K562 (cell line): ENCODE results near the gene CROCC2. TPM values are rescaled to one million over a fixed set of nuclear protein-coding genes. Genes with fewer than 3 reads are reported as not detected.

Source experiments
- ATAC-seq: fragments of 200-7000 bp; cut with Tn5 transposase; 3 replicates; pipeline ENCODE4 v1.9.1; 2020; ENCODE audit warnings: moderate library complexity
- BruUV-seq: library from RNA; stranded (reverse); fragments of 400-500 nt; replicated peaks from 2 replicates; lab custom pipeline; 2021; lab: Mats Ljungman, UMichigan
- CTCF ChIA-PET: fragments of 300-600 bp; formaldehyde crosslinking; extraction: SDS; loops from one replicate; lab custom pipeline; 2021; ENCODE audit warnings: low intra/inter-chr PET ratio; lab: Yijun Ruan, JAX
- POLR2A ChIA-PET: fragments of 300-600, 350-650 bp; sonication (Branson Sonifier 250); formaldehyde crosslinking; extraction: SDS; loops from one replicate; lab custom pipeline; 2021; ENCODE audit warnings: antibody characterized with exemption, inconsistent platforms; lab: Yijun Ruan, JAX
- DNase-seq, 4 experiments: peaks; one replicate each; pipeline versions ENCODE4 v3.0.0 to v3.0.0-alpha.2; 2011 to 2018; ENCODE audit warnings: low spot score in 3 of 4, mixed read lengths in 3 of 4; ENCODE audit errors: extremely low read depth in 1 of 4
- FAIRE-seq: peaks from 2 replicates; lab custom pipeline; 2011; peaks lifted over from hg19 to GRCh38; lab: Jason Lieb, UNC
- H2AFZ ChIP-seq: 2 replicates; pipeline ENCODE4 v1.6.0; 2011; ENCODE audit warnings: low read depth, low read length, control low read depth, inconsistent platforms
- H3K27ac ChIP-seq: fragments of 200-600 bp; 3 replicates; pipeline ENCODE4 v1.8.0; 2011; ENCODE audit warnings: low read depth, mild to moderate bottlenecking, control low read depth, inconsistent platforms, low read length, moderate library complexity, mixed read lengths; ENCODE audit errors: extremely low read depth
- H3K27me3 ChIP-seq, 2 experiments: fragments of 300-600 bp in 1 of 2; 2 replicates in 1 of 2; 3 replicates in 1 of 2; pipeline versions ENCODE4 v1.6.0 to v1.8.0; 2011; ENCODE audit warnings: inconsistent platforms in 2 of 2, low read length in 2 of 2, mild to moderate bottlenecking in 1 of 2, mixed read lengths in 1 of 2, moderate library complexity in 1 of 2; ENCODE audit not compliant: control insufficient read depth in 2 of 2, insufficient read depth in 2 of 2
- H3K36me3 ChIP-seq: fragments of 300-600 bp; 3 replicates; pipeline ENCODE4 v1.8.0; 2011; ENCODE audit warnings: mild to moderate bottlenecking, low read length, inconsistent platforms; ENCODE audit not compliant: control insufficient read depth, insufficient read depth
- H3K4me1 ChIP-seq, 2 experiments: fragments of 200-600 bp in 1 of 2; replicated peaks in 1 of 2; 2 replicates in 1 of 2; 3 replicates in 1 of 2; pipeline versions ENCODE4 v1.5.1 to v1.8.0; 2011; ENCODE audit warnings: inconsistent platforms in 2 of 2, low read length in 2 of 2, mild to moderate bottlenecking in 1 of 2, mixed read lengths in 1 of 2, moderate library complexity in 1 of 2; ENCODE audit not compliant: control insufficient read depth in 2 of 2, insufficient read depth in 2 of 2
- H3K4me2 ChIP-seq: 2 replicates; pipeline ENCODE4 v1.6.1; 2011; ENCODE audit warnings: low read length, control low read depth, inconsistent platforms, mixed read lengths; ENCODE audit not compliant: insufficient read depth
- H3K4me3 ChIP-seq: fragments of 200-600 bp; sonication (generic), shearing (Covaris generic); 2 replicates; pipeline ENCODE4 v1.5.1; 2016; ENCODE audit warnings: control low read depth, inconsistent platforms
- H3K79me2 ChIP-seq: fragments of 200-600 bp; 3 replicates; pipeline ENCODE4 v1.8.0; 2011; ENCODE audit warnings: low read length, inconsistent platforms; ENCODE audit not compliant: control insufficient read depth, insufficient read depth
- H3K9ac ChIP-seq, 2 experiments: 2 replicates each; pipeline versions ENCODE4 v1.6.0 to v1.6.1; 2011; ENCODE audit warnings: low read depth in 2 of 2, low read length in 2 of 2, control low read depth in 1 of 2, inconsistent platforms in 1 of 2, mild to moderate bottlenecking in 1 of 2, mixed read lengths in 1 of 2; ENCODE audit not compliant: insufficient read depth in 1 of 2
- H3K9me1 ChIP-seq: one replicate; pipeline ENCODE4 v1.6.0; 2011; ENCODE audit warnings: inconsistent platforms, mild to moderate bottlenecking, low read length, moderate library complexity; ENCODE audit not compliant: control insufficient read depth, insufficient read depth
- H3K9me3 ChIP-seq: replicated peaks from 2 replicates; pipeline ENCODE4 v1.5.1; 2011; ENCODE audit warnings: low read depth, low read length, inconsistent platforms; ENCODE audit not compliant: control insufficient read depth, insufficient read depth
- H4K20me1 ChIP-seq: replicated peaks from 2 replicates; pipeline ENCODE4 v1.6.1; 2011; ENCODE audit warnings: low read length, inconsistent platforms, mixed read lengths; ENCODE audit not compliant: control insufficient read depth, insufficient read depth
- BDP1 ChIP-seq: IDR thresholded peaks from 3 replicates; pipeline ENCODE4 v1.6.1; 2011; ENCODE audit not compliant: insufficient read length, insufficient read depth
- BHLHE40 ChIP-seq: IDR thresholded peaks from 2 replicates; pipeline ENCODE4 v1.6.1; 2011; ENCODE audit warnings: low read length, improper control_type of control experiment
- BRCA1 ChIP-seq, 2 experiments: fragments of 450-650 bp in 1 of 2; sonication (generic) in 1 of 2; formaldehyde crosslinking in 1 of 2; IDR thresholded peaks; 2 replicates each; pipeline versions ENCODE4 v1.5.0 to v1.6.1; 2017 to 2020; ENCODE audit warnings: mild to moderate bottlenecking in 1 of 2, missing genetic modification reagents in 1 of 2
- HDAC1 ChIP-seq, 2 experiments: fragments of 450-650 bp; IDR thresholded peaks; 2 replicates each; pipeline ENCODE4 v1.6.1; 2016 to 2017; ENCODE audit warnings: inconsistent platforms in 1 of 2, mild to moderate bottlenecking in 1 of 2, moderate library complexity in 1 of 2
- KDM5B ChIP-seq: fragments of 200-600 bp; sonication (generic); IDR thresholded peaks from 2 replicates; pipeline ENCODE4 v1.6.1; 2012; ENCODE audit warnings: low read depth, mild to moderate bottlenecking, moderate library complexity, low read length, control low read depth, inconsistent platforms; ENCODE audit not compliant: insufficient replicate concordance
- MCM3 ChIP-seq: fragments of 450-650 bp; IDR thresholded peaks from 2 replicates; pipeline ENCODE4 v1.6.1; 2016
- NFE2L1 ChIP-seq: fragments of 450-650 bp; IDR thresholded peaks from 2 replicates; pipeline ENCODE4 v1.6.1; 2016; ENCODE audit warnings: missing genetic modification characterization, low read depth, mild to moderate bottlenecking, missing compliant biosample characterization, moderate library complexity, borderline replicate concordance
- POLR2AphosphoS2 ChIP-seq: IDR thresholded peaks from 2 replicates; pipeline ENCODE4 v1.6.1; 2012; ENCODE audit warnings: low read length, improper control_type of control experiment
- POLR3A ChIP-seq: IDR thresholded peaks from 2 replicates; pipeline ENCODE4 v1.6.1; 2011; ENCODE audit warnings: borderline replicate concordance, mild to moderate bottlenecking, moderate library complexity; ENCODE audit not compliant: insufficient read length, insufficient read depth; ENCODE audit errors: extremely low read depth
- SIRT6 ChIP-seq: IDR thresholded peaks from one replicate; pipeline ENCODE4 v1.6.1; 2012; ENCODE audit warnings: low read depth, mild to moderate bottlenecking, control low read depth, inconsistent platforms, low read length, moderate library complexity
- SIX5 ChIP-seq, 2 experiments: IDR thresholded peaks; 2 replicates each; pipeline ENCODE4 v1.6.1; 2011; ENCODE audit warnings: low read length in 2 of 2, borderline replicate concordance in 1 of 2, low read depth in 1 of 2, mild to moderate bottlenecking in 1 of 2, moderate library complexity in 1 of 2; ENCODE audit not compliant: insufficient read depth in 1 of 2
- ZNF124 ChIP-seq: sonication (generic); formaldehyde crosslinking; IDR thresholded peaks from 2 replicates; pipeline ENCODE4 v1.8.1; 2022; ENCODE audit warnings: missing genetic modification reagents
- ZNF140 ChIP-seq: fragments of 250-450 bp; sonication (Bioruptor Pico); IDR thresholded peaks from 2 replicates; pipeline ENCODE4 v1.8.0; 2021; ENCODE audit warnings: moderate library complexity, mild to moderate bottlenecking, inconsistent platforms
- ZNF586 ChIP-seq: fragments of 450-650 bp; formaldehyde crosslinking; conservative IDR thresholded peaks from 2 replicates; pipeline ENCODE4 v1.4.0; 2020; ENCODE audit warnings: mild to moderate bottlenecking, moderate library complexity
- ZNF780A ChIP-seq: fragments of 250-450 bp; sonication (Bioruptor Pico); IDR thresholded peaks from 2 replicates; pipeline ENCODE4 v1.5.0; 2021; ENCODE audit warnings: mild to moderate bottlenecking
- ZZZ3 ChIP-seq: fragments of 450-650 bp; IDR thresholded peaks from 2 replicates; pipeline ENCODE4 v1.6.1; 2016; ENCODE audit warnings: antibody characterized with exemption, mild to moderate bottlenecking, moderate library complexity
- WGBS: fragments of 100-300 bp; shearing (Covaris generic); methylation state at CpG from one replicate; pipeline ENCODE4 v1.1.6; 2016; ENCODE audit warnings: low coverage, mixed read lengths; ENCODE audit not compliant: insufficient coverage; ENCODE audit errors: missing lambda C conversion rate; 5-methylcytosine and 5-hydroxymethylcytosine counted together
- in situ Hi-C: fragments of 300-500 bp; cut with MboI; formaldehyde crosslinking; loops from 4 replicates; pipeline ENCODE4 v1.15.0; 2018; ENCODE audit warnings: inconsistent platforms, mixed read lengths
- intact Hi-C: fragments of 100-400 bp; cut with micrococcal nuclease; formaldehyde crosslinking; loops from 2 replicates; pipeline ENCODE4 v1.14.2; 2022
- polyA plus RNA-seq, 8 experiments: library from polyadenylated mRNA; depleted of rRNA in 4 of 8; stranded (reverse) in 5 of 8; unstranded in 3 of 8; fragments of >200 nt; fragmentation: Nextera tagmentation in 2 of 8; fragmentation: Illumina TruSeq in 1 of 8; extraction: Ambion mirVana in 2 of 8; extraction: Trizol in 1 of 8; gene quantifications; 2 replicates each; pipeline versions ENCODE4 v1.2.1 to v1.2.3, GENCODE V29; 2011 to 2014; ENCODE audit warnings: inconsistent platforms in 1 of 8, missing spikeins in 1 of 8
- total RNA-seq, 7 experiments: library from RNA; depleted of rRNA in 6 of 7; stranded (reverse); fragments of >200 nt in 6 of 7; fragmentation: Illumina TruSeq in 2 of 7; extraction: Trizol in 2 of 7; gene quantifications; 2 replicates each; pipeline versions ENCODE4 v1.2.1 to v1.2.3, GENCODE V29; 2011 to 2021; ENCODE audit warnings: low replicate concordance in 1 of 7

Gene CROCC2
- total and polyA plus RNA-seq, 9 of the 15 experiments (the other 6 are each of a cell fraction or from before 2014, with no cell fraction given), result not detected

DNA sequence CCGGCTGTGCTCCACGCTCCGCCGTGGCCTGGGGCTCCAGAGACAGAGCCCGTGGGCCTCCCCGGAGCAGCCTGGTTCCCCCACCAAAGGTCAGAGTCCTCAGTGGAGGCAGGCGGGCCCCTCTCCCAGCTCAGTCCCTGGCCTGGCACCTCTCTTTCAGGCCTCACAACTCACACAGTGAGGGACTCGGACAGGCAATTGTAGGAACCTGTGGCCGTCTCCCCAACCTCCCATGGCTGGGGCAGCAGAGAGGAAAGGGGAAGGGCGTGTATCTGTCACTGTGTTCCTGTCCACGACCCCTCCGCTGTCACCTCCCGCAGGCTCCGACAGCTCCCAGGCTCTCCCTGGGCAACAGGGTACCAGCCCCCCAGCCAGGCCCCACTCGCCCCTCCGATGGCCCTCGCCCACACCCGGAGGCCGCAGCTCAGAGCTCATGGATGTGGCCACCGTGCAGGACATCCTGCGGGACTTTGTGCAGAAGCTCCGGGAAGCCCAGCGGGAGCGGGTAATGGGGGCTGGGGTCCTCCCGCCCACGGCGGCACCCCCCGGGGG lies 59.8 kb downstream of the CROCC2 start:
- Histone ChIP-seq H3K9me3 (no peaks in the 10 kb centered on the region), H3K4me1 (peaks cover 0 to 9% of the 10 kb centered on the region in 2 experiments; a peak in 1 of 5 replicates), H3K36me3 (no peaks in the 10 kb centered on the region), H3K79me2 (no peaks in the 10 kb centered on the region), H3K9me1 (no peaks in the 10 kb centered on the region), H3K9ac (no peak overlapping the region), H2AFZ (no peak overlapping the region), H3K27ac (no peak overlapping the region), H3K4me3 (no peak overlapping the region), H4K20me1 (no peaks in the 10 kb centered on the region), H3K27me3 (peaks cover 1 to 26% of the 10 kb centered on the region in 2 experiments; a peak in 3 of 5 replicates), H3K4me2 (no peak overlapping the region)
- ChIA-PET POLR2A (no interaction called here), CTCF (no interaction called here)
- BruUV-seq, result no TSS peak
- intact Hi-C loops, result no loop called here
- no peak for FAIRE-seq
- DNase-seq, result no peak
- no peak for ATAC-seq
- WGBS, result 3% methylated on average over 17 of the region's 28 CpGs
- in situ Hi-C loops, result no loop called here
- TF ChIP-seq BDP1 (no peak), SIRT6 (no peak), ZNF586 (CRISPR knock-in tag) (no peak), ZNF780A (CRISPR knock-in tag) (no peak), POLR3A (no peak), BRCA1 (IDR thresholded peaks at IDR 0.05) (no peak), BRCA1 (CRISPR knock-in tag; IDR thresholded peaks at IDR 0.05) (no peak), HDAC1 (IDR thresholded peaks at IDR 0.05) (no peak), BHLHE40 (no peak), KDM5B (no peak), POLR2AphosphoS2 (no peak), NFE2L1 (tag) (no peak), MCM3 (no peak), ZNF140 (CRISPR knock-in tag) (no peak), ZZZ3 (no peak), ZNF124 (CRISPR knock-in tag) (no peak), SIX5 (IDR thresholded peaks at IDR 0.05; ENCODE audit: borderline replicate concordance in 1 of 2, insufficient read depth in 1 of 2, low read depth in 1 of 2, low read length in 2 of 2) (no peak)
